Measurements from ENCODE around the gene ADM2. TPM values are rescaled to one million over a fixed set of nuclear protein-coding genes. Genes with fewer than 3 reads are reported as not detected.

The ADM2 gene
- total and polyA plus RNA-seq, 2 of the 13 experiments (the other 11 are each of a cell fraction or from before 2014, with no cell fraction given) = 1.2 to 3.0 TPM

DNA sequence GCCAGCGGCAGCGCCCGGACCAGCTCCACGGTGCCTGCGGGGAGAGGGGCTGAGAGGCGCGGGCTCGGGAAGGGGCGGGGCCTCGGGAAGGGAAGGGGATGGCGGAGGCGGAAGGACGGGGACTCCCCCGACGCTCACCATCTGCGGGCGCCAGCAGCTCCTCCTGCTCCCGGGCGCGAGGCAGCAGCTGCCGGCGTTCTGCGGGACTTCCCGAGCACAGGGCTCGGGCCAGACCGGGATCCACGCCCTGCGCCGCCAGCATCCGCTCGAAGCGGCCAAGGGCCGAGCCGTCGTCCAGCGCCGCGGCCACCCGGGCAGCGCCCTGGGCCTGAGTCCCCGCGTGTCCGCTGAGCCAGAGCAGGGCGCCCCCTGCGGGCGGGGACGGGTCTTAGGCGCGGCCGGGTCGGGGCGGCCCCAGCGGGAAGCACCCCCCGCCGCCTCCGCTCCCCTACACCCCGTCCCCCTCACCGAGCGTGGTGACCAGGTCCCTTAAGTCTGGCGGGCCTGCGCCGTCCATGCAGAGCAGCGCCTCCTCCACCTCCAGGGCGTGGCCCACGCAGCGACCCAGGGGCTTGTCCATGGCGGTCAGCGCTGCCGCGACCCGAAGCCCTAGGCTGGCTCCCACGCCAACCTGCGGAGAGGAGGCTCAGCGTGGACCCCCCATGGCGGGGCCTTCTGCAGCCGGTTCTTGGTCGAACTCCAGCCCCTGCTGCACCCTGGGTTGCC, 44.9 kb downstream of the ADM2 start (continued):
- TF ChIP-seq ZFP1 (CRISPR knock-in tag; IDR thresholded peaks at IDR 0.05) (no peak), PCBP2 (optimal IDR thresholded peaks at IDR 0.05; ENCODE audit: low read depth, low read length, poor library complexity, severe bottlenecking) (no peak), MTA1 (CRISPR knock-in tag; IDR thresholded peaks at IDR 0.05; ENCODE audit: borderline replicate concordance) (no peak), HDAC6 (IDR thresholded peaks at IDR 0.05; ENCODE audit: low read depth, low read length) (no peak), RFXANK (CRISPR knock-in tag; IDR thresholded peaks at IDR 0.05) (no peak), SNAPC2 (CRISPR knock-in tag; IDR thresholded peaks at IDR 0.05) (no peak), NFYB (CRISPR knock-in tag; IDR thresholded peaks at IDR 0.05) (no peak), RXRB (CRISPR knock-in tag; IDR thresholded peaks at IDR 0.05; ENCODE audit: borderline replicate concordance) (no peak), ZNF550 (CRISPR knock-in tag; IDR thresholded peaks at IDR 0.05; ENCODE audit: borderline replicate concordance) (no peak), ZBTB7B (CRISPR knock-in tag; IDR thresholded peaks at IDR 0.05) (peak; percentile 35; the same call in 1 of the 2 replicates), ZNF329 (CRISPR knock-in tag; IDR thresholded peaks at IDR 0.05; ENCODE audit: low read depth) (peak; percentile 51; the same call in 1 of the 2 replicates), PHF20 (CRISPR knock-in tag; IDR thresholded peaks at IDR 0.05) (no peak; the same call in 1 of the 2 replicates), PHF21A (CRISPR knock-in tag; IDR thresholded peaks at IDR 0.05) (no peak; the same call in 1 of the 2 replicates), SALL1 (CRISPR knock-in tag; IDR thresholded peaks at IDR 0.05) (no peak; the same call in 1 of the 2 replicates), NR2C2 (CRISPR knock-in tag; IDR thresholded peaks at IDR 0.05; ENCODE audit: borderline replicate concordance) (no peak), ZNF766 (CRISPR knock-in tag; IDR thresholded peaks at IDR 0.05; ENCODE audit: borderline replicate concordance) (no peak), SOX5 (CRISPR knock-in tag; IDR thresholded peaks at IDR 0.05; ENCODE audit: borderline replicate concordance) (no peak), ZNF629 (CRISPR knock-in tag; conservative IDR thresholded peaks at IDR 0.05) (no peak), ZNF207 (IDR thresholded peaks at IDR 0.05; ENCODE audit: borderline replicate concordance) (no peak), TCF12 (IDR thresholded peaks at IDR 0.05) (no peak), TCF12 (CRISPR knock-in tag; IDR thresholded peaks at IDR 0.05) (no peak), KLF13 (CRISPR knock-in tag; IDR thresholded peaks at IDR 0.05) (no peak)
- TF ChIP-seq, protein P1, sequence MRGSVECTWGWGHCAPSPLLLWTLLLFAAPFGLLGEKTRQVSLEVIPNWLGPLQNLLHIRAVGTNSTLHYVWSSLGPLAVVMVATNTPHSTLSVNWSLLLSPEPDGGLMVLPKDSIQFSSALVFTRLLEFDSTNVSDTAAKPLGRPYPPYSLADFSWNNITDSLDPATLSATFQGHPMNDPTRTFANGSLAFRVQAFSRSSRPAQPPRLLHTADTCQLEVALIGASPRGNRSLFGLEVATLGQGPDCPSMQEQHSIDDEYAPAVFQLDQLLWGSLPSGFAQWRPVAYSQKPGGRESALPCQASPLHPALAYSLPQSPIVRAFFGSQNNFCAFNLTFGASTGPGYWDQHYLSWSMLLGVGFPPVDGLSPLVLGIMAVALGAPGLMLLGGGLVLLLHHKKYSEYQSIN (CRISPR knock-in tag; IDR thresholded peaks at IDR 0.05; ENCODE audit: borderline replicate concordance) = no peak
- TF ChIP-seq, protein P2, sequence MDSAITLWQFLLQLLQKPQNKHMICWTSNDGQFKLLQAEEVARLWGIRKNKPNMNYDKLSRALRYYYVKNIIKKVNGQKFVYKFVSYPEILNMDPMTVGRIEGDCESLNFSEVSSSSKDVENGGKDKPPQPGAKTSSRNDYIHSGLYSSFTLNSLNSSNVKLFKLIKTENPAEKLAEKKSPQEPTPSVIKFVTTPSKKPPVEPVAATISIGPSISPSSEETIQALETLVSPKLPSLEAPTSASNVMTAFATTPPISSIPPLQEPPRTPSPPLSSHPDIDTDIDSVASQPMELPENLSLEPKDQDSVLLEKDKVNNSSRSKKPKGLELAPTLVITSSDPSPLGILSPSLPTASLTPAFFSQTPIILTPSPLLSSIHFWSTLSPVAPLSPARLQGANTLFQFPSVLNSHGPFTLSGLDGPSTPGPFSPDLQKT (CRISPR knock-in tag; IDR thresholded peaks at IDR 0.05; ENCODE audit: borderline replicate concordance) = no peak
- TF ChIP-seq, protein P3, sequence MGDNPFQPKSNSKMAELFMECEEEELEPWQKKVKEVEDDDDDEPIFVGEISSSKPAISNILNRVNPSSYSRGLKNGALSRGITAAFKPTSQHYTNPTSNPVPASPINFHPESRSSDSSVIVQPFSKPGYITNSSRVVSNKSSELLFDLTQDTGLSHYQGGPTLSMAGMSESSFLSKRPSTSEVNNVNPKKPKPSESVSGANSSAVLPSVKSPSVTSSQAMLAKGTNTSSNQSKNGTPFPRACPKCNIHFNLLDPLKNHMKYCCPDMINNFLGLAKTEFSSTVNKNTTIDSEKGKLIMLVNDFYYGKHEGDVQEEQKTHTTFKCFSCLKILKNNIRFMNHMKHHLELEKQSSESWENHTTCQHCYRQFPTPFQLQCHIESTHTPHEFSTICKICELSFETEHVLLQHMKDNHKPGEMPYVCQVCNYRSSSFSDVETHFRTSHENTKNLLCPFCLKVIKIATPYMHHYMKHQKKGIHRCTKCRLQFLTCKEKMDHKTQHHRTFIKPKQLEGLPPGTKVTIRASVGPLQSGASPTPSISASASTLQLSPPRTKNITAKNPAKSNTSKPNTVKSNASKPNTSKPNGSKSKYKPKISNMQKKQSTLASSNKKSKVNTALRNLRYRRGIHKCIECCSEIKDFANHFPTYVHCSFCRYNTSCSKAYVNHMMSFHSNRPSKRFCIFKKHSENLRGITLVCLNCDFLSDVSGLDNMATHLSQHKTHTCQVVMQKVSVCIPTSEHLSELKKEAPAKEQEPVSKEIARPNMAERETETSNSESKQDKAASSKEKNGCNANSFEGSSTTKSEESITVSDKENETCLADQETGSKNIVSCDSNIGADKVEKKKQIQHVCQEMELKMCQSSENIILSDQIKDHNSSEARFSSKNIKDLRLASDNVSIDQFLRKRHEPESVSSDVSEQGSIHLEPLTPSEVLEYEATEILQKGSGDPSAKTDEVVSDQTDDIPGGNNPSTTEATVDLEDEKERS (CRISPR knock-in tag; IDR thresholded peaks at IDR 0.05) = no peak
- TF ChIP-seq, protein P4, sequence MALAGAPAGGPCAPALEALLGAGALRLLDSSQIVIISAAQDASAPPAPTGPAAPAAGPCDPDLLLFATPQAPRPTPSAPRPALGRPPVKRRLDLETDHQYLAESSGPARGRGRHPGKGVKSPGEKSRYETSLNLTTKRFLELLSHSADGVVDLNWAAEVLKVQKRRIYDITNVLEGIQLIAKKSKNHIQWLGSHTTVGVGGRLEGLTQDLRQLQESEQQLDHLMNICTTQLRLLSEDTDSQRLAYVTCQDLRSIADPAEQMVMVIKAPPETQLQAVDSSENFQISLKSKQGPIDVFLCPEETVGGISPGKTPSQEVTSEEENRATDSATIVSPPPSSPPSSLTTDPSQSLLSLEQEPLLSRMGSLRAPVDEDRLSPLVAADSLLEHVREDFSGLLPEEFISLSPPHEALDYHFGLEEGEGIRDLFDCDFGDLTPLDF (CRISPR knock-in tag; IDR thresholded peaks at IDR 0.05) = no peak

Measured in HepG2 (cell line).